Mammary epithelial cell (primary cell): ENCODE measurements around the gene SRSF12.

ENCODE experiments used
- EZH2 ChIP-seq: IDR thresholded peaks from 2 replicates; pipeline ENCODE4 v1.6.1; 2012; ENCODE audit warnings: low read length, inconsistent platforms, borderline replicate concordance
- TF ChIP-seq, protein P1 (sequence below), 2 donors: IDR thresholded peaks in 1 of 2; conservative IDR thresholded peaks in 1 of 2; 2 replicates each; pipeline ENCODE4 v1.5.1; 2011 to 2012; ENCODE audit warnings: inconsistent platforms in 2 of 2, low read length in 2 of 2, mild to moderate bottlenecking in 2 of 2, control low read depth in 1 of 2, low read depth in 1 of 2; ENCODE audit not compliant: insufficient read depth in 1 of 2; ENCODE audit errors: extremely low read depth in 1 of 2

- TF ChIP-seq, protein P1, sequence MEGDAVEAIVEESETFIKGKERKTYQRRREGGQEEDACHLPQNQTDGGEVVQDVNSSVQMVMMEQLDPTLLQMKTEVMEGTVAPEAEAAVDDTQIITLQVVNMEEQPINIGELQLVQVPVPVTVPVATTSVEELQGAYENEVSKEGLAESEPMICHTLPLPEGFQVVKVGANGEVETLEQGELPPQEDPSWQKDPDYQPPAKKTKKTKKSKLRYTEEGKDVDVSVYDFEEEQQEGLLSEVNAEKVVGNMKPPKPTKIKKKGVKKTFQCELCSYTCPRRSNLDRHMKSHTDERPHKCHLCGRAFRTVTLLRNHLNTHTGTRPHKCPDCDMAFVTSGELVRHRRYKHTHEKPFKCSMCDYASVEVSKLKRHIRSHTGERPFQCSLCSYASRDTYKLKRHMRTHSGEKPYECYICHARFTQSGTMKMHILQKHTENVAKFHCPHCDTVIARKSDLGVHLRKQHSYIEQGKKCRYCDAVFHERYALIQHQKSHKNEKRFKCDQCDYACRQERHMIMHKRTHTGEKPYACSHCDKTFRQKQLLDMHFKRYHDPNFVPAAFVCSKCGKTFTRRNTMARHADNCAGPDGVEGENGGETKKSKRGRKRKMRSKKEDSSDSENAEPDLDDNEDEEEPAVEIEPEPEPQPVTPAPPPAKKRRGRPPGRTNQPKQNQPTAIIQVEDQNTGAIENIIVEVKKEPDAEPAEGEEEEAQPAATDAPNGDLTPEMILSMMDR (conservative IDR thresholded peaks at IDR 0.05 in 1 of 2, IDR thresholded peaks at IDR 0.05 in 1 of 2; ENCODE audit: extremely low read depth in 1 of 2, insufficient read depth in 1 of 2, low read depth in 1 of 2, low read length in 2 of 2): no peak
- no peak for TF ChIP-seq EZH2
Observed at GRCh38 chr6:89116702-89117101, 1.2 kb downstream of the SRSF12 start.
